Subcutaneous adipose tissue (tissue), 4 donors: Measurements from ENCODE around the gene TBC1D22B. TPM values are rescaled to one million over a fixed set of nuclear protein-coding genes. Genes with fewer than 3 reads are reported as not detected.

Source experiments
- total RNA-seq, 4 donors: library from RNA; depleted of rRNA; stranded (reverse); fragments of >200 nt; gene quantifications; one replicate each; pipeline ENCODE4 v1.1.0, GENCODE V29; 2016
- TF ChIP-seq, protein P1 (sequence below): fragments of 450-650 bp; IDR thresholded peaks from one replicate; pipeline ENCODE4 v1.5.1; 2016; ENCODE audit warnings: low read depth, mild to moderate bottlenecking, control low read depth, antibody characterized with exemption, moderate library complexity

Gene TBC1D22B
- total RNA-seq, 4 donors from 2014 or later = 4.8 to 5.5 (median 5.2) TPM

DNA sequence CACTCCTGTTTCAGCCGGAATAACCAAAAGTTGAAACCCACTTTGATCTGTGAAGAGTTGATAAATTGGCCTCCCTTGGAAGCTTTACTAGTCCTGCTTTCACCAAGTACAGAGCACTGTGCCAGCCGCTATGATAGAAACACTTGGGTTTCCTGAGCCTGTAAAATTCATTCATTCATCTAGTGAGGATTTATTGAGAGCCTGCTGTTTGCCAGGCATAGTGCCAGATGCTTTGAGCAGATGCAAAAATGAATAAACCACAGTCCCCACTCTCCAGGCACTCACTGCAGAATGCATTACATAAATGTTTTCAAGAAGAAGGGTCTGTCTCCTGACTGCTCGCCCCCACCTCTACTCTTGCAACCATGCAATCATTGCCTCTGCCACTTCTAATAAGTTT lies 25.7 kb downstream of the TBC1D22B start:
- TF ChIP-seq, protein P1, sequence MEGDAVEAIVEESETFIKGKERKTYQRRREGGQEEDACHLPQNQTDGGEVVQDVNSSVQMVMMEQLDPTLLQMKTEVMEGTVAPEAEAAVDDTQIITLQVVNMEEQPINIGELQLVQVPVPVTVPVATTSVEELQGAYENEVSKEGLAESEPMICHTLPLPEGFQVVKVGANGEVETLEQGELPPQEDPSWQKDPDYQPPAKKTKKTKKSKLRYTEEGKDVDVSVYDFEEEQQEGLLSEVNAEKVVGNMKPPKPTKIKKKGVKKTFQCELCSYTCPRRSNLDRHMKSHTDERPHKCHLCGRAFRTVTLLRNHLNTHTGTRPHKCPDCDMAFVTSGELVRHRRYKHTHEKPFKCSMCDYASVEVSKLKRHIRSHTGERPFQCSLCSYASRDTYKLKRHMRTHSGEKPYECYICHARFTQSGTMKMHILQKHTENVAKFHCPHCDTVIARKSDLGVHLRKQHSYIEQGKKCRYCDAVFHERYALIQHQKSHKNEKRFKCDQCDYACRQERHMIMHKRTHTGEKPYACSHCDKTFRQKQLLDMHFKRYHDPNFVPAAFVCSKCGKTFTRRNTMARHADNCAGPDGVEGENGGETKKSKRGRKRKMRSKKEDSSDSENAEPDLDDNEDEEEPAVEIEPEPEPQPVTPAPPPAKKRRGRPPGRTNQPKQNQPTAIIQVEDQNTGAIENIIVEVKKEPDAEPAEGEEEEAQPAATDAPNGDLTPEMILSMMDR = no peak

DNA sequence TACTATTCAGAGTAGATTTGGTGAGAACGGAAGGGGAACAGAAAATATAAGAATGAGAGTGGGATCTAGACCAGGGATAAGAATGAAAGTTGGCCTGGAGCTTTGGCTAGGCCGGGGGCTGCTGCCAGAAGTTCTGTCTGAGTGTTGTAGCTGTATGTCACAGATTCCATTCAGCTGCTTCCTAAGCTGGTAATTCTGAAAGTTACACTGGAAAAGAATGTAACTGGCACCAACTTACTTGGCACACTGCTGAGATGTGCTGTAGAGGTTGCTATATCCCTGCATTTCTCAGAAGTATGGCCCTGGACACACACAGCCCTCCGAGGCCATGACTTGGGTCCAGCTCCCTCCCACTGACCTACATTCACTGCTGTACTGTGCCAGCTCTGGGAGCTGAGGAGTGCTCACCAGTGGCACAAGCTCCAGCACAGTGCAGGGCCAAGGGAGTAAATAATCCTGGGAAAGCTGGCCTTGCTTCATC lies 26.1 kb downstream of the TBC1D22B start:
- TF ChIP-seq, protein P1 = no peak

GRCh38 chr6:37284781-37285180 lies 27.2 kb downstream of the TBC1D22B start:
- TF ChIP-seq, protein P1 = no peak

- TF ChIP-seq, protein P1 = no peak
Observed at GRCh38 chr6:37285861-37286311, 28.3 kb downstream of the TBC1D22B start.

GRCh38 chr6:37287519-37288157 lies 30.1 kb downstream of the TBC1D22B start:
- TF ChIP-seq, protein P1 = no peak

DNA sequence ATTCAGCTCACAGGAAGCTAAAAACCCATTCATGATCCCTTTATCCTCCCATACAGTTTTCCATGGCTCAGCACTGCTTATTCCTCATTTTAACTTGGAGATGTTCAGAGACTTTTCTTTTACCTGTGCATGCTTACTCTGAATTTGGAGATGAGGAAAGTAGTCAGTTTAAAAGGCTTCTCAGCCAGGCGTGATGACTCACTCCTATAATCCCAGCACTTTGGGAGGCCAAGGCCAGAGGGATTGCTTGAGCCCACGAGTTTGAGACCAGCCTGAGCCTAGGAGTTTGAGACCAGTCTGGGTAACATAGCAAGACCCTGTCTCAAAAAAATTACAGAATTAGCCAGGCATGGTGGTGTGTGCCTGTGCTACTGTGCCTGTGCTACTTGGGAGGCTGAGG lies 30.7 kb downstream of the TBC1D22B start:
- TF ChIP-seq, protein P1 = no peak

DNA sequence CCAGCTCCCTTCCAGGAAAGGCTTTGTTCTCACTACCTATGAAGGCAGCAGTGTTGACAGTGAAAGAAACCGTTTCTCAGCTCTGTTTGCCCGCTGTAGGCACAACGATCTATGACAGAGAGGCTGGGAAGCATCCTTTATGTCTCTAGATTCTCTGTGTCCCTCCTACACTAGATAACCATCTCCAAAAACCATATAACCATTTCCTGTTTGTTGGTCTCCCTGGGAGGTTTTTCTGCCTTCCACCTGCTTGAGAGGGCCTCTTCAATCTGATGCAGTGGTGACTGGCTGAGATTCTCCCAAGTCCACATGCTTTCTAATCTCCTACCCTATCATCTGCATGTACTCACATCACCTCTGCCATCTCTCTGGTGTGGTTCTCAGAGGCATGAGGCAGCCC lies 32.4 kb downstream of the TBC1D22B start:
- TF ChIP-seq, protein P1 = no peak
